Measurements from ENCODE around the gene TTC36. TPM values are rescaled to one million over a fixed set of nuclear protein-coding genes. Genes with fewer than 3 reads are reported as not detected.

The TTC36 gene
- total and polyA plus RNA-seq, 2 of the 13 experiments (the other 11 are each of a cell fraction or from before 2014, with no cell fraction given), result 0.13 to 0.40 TPM

GRCh38 chr11:118530683-118531596 is 3.7 kb downstream of the TTC36 start, which contains the start of gene TMEM25 (continued):
- TF ChIP-seq HNF1A (IDR thresholded peaks at IDR 0.05; ENCODE audit: low read depth), result no peak
- 0 out of 2 replicates have a peak, but pooled peaks have one; percentile 45 for TF ChIP-seq HNF1A (CRISPR knock-in tag; IDR thresholded peaks at IDR 0.05; ENCODE audit: borderline replicate concordance)
- TF ChIP-seq MED13 (CRISPR knock-in tag; IDR thresholded peaks at IDR 0.05), result peak; percentile 56; the same call in 1 of the 2 replicates
- TF ChIP-seq TAF1 (CRISPR knock-in tag; IDR thresholded peaks at IDR 0.05), result peak; percentile 55; the same call in 1 of the 2 replicates
- peak; percentile 77 for TF ChIP-seq AGO2 (optimal IDR thresholded peaks at IDR 0.05; ENCODE audit: low read depth, low read length)
- TF ChIP-seq BRD4 (CRISPR knock-in tag; IDR thresholded peaks at IDR 0.05), result peak; percentile 42; the same call in 1 of the 2 replicates
- TF ChIP-seq NFE2L1 (CRISPR knock-in tag; IDR thresholded peaks at IDR 0.05; ENCODE audit: borderline replicate concordance), result no peak
- peak; percentile 40; the same call in 1 of the 2 replicates for TF ChIP-seq ZFP90 (CRISPR knock-in tag; IDR thresholded peaks at IDR 0.05; ENCODE audit: borderline replicate concordance)
- peak; percentile 40 for TF ChIP-seq SPEN (CRISPR knock-in tag; IDR thresholded peaks at IDR 0.05; ENCODE audit: low read depth)
- TF ChIP-seq ZNF44 (CRISPR knock-in tag; IDR thresholded peaks at IDR 0.05), result no peak
- TF ChIP-seq ZNF615 (CRISPR knock-in tag; IDR thresholded peaks at IDR 0.05; ENCODE audit: borderline replicate concordance), result 0 out of 2 replicates have a peak, but pooled peaks have one; percentile 71
- TF ChIP-seq ZNF18 (CRISPR knock-in tag; IDR thresholded peaks at IDR 0.05; ENCODE audit: insufficient replicate concordance), result peak; percentile 46
- TF ChIP-seq PBX3 (CRISPR knock-in tag; IDR thresholded peaks at IDR 0.05; ENCODE audit: borderline replicate concordance), result 0 out of 2 replicates have a peak, but pooled peaks have one; percentile 17
- TF ChIP-seq IRF9 (CRISPR knock-in tag; IDR thresholded peaks at IDR 0.05; ENCODE audit: borderline replicate concordance), result peak; percentile 90
- 0 out of 2 replicates have a peak, but pooled peaks have one; percentile 54 for TF ChIP-seq BATF2 (CRISPR knock-in tag; IDR thresholded peaks at IDR 0.05)
- TF ChIP-seq ZC3H13 (CRISPR knock-in tag; IDR thresholded peaks at IDR 0.05), result 0 out of 2 replicates have a peak, but pooled peaks have one; percentile 56
- peak; percentile 74 for TF ChIP-seq KMT2A (CRISPR knock-in tag; IDR thresholded peaks at IDR 0.05)
- peak; percentile 73 for TF ChIP-seq DMAP1 (CRISPR knock-in tag; IDR thresholded peaks at IDR 0.05)
- peak; percentile 21; the same call in 1 of the 2 replicates for TF ChIP-seq CBX5 (CRISPR knock-in tag; IDR thresholded peaks at IDR 0.05; ENCODE audit: borderline replicate concordance)

Measured in HepG2 (cell line).